Keratinocyte (primary cell): ENCODE results near the gene SIGLEC15.

Experiments used
- CTCF ChIP-seq, 3 experiments: IDR thresholded peaks in 1 of 3; conservative IDR thresholded peaks in 1 of 3; optimal IDR thresholded peaks in 1 of 3; 2 replicates in 2 of 3; 3 replicates in 1 of 3; pipeline versions ENCODE3 to v1.5.1; 2011; ENCODE audit warnings: low read length in 3 of 3, mild to moderate bottlenecking in 3 of 3, moderate library complexity in 2 of 3, control low read depth in 1 of 3, inconsistent platforms in 1 of 3; ENCODE audit not compliant: insufficient read depth in 2 of 3; ENCODE audit errors: extremely low read depth in 1 of 3
- EZH2 ChIP-seq: IDR thresholded peaks from one replicate; pipeline ENCODE4 v1.6.1; 2012; ENCODE audit warnings: inconsistent platforms, mild to moderate bottlenecking, low read length, moderate library complexity

GRCh38 chr18:45852631-45853030 is 27.2 kb downstream of the SIGLEC15 start:
- TF ChIP-seq CTCF (optimal IDR thresholded peaks at IDR 0.05 in 1 of 3, IDR thresholded peaks at IDR 0.05 in 1 of 3, conservative IDR thresholded peaks at IDR 0.05 in 1 of 3; ENCODE audit: extremely low read depth in 1 of 3, insufficient read depth in 2 of 3, low read length in 3 of 3) (no peak), EZH2 (no peak)
